IMR-90 (cell line): Measurements from ENCODE around the gene MTOR.

ENCODE experiments used
- CTCF ChIP-seq: conservative IDR thresholded peaks from 2 replicates; pipeline ENCODE4 v1.5.1; 2012; ENCODE audit warnings: mild to moderate bottlenecking, low read depth, low read length, improper control_type of control experiment
- ELK1 ChIP-seq: fragments of 150-350 bp; IDR thresholded peaks from 2 replicates; pipeline ENCODE4 v1.6.1; 2016; ENCODE audit warnings: low read depth, mild to moderate bottlenecking, low read length, moderate library complexity, borderline replicate concordance
- FOS ChIP-seq: fragments of 150-350 bp; IDR thresholded peaks from 2 replicates; pipeline ENCODE4 v1.6.1; 2016; ENCODE audit warnings: low read depth, low read length
- USF2 ChIP-seq: fragments of 150-350 bp; IDR thresholded peaks from 2 replicates; pipeline ENCODE4 v1.6.1; 2017; ENCODE audit warnings: mild to moderate bottlenecking, antibody characterized with exemption, low read length, low read depth

- no peak for TF ChIP-seq USF2
- TF ChIP-seq CTCF = no peak
- TF ChIP-seq ELK1 = no peak
- TF ChIP-seq FOS = no peak
Measured at GRCh38 chr1:11188858-11189451, 73.4 kb downstream of the MTOR start, which contains the start of gene ANGPTL7.
